Endothelial cell (in vitro differentiated cells): ENCODE measurements around the gene CDYL. TPM values are rescaled to one million over a fixed set of nuclear protein-coding genes. Genes with fewer than 3 reads are reported as not detected.

ENCODE experiments used
- DNase-seq: peaks from one replicate; pipeline ENCODE4 v3.0.0; 2021; ENCODE audit warnings: low spot score
- H3K27ac Mint-ChIP-seq: one replicate; pipeline ENCODE4 v1.8.0; 2021; ENCODE audit warnings: mixed read lengths, inconsistent platforms; ENCODE audit not compliant: unreplicated experiment
- H3K27me3 Mint-ChIP-seq: one replicate; pipeline ENCODE4 v1.8.0; 2021; ENCODE audit warnings: mild to moderate bottlenecking, moderate library complexity, mixed read lengths, inconsistent platforms; ENCODE audit not compliant: unreplicated experiment
- H3K36me3 Mint-ChIP-seq: one replicate; pipeline ENCODE4 v1.8.0; 2021; ENCODE audit warnings: mild to moderate bottlenecking, low read depth, mixed read lengths, inconsistent platforms; ENCODE audit not compliant: unreplicated experiment
- H3K4me1 Mint-ChIP-seq: one replicate; pipeline ENCODE4 v1.8.0; 2021; ENCODE audit warnings: mild to moderate bottlenecking, mixed read lengths, inconsistent platforms; ENCODE audit not compliant: unreplicated experiment
- H3K4me3 Mint-ChIP-seq: one replicate; pipeline ENCODE4 v1.8.0; 2021; ENCODE audit warnings: mild to moderate bottlenecking, mixed read lengths, inconsistent platforms; ENCODE audit not compliant: unreplicated experiment
- H3K9me3 Mint-ChIP-seq: one replicate; pipeline ENCODE4 v1.8.0; 2021; ENCODE audit warnings: mixed read lengths, inconsistent platforms; ENCODE audit not compliant: unreplicated experiment
- CTCF ChIP-seq: fragments of 200-600 bp; sonication (generic); IDR thresholded peaks from one replicate; pipeline ENCODE4 v1.5.0; 2021; ENCODE audit warnings: antibody characterized with exemption; ENCODE audit not compliant: unreplicated experiment
- total RNA-seq: library from RNA; stranded (reverse); fragmentation: NEBNext Ultra II Directional; extraction: Animal tissue kit (Norgen Biotek cat#: 25700); gene quantifications from one replicate; pipeline ENCODE4 v1.2.1, GENCODE V29; 2021; ENCODE audit not compliant: unreplicated experiment

Gene CDYL
- total RNA-seq, 1 donor from 2014 or later, result 66.7 TPM

GRCh38 chr6:4903751-4904370 is 127.7 kb downstream of the CDYL start:
- TF ChIP-seq CTCF, result no peak
- Mint-ChIP-seq H3K4me3 (no peak overlapping the region), H3K4me1 (peaks cover 19% of the 10 kb centered on the region), H3K36me3 (peaks cover 19% of the 10 kb centered on the region), H3K27me3 (peaks cover 2% of the 10 kb centered on the region), H3K27ac (no peak overlapping the region), H3K9me3 (no peaks in the 10 kb centered on the region)
- DNase-seq, result no peak

- DNase-seq, result no peak
- Mint-ChIP-seq H3K27ac (no peak overlapping the region), H3K36me3 (peaks cover 16% of the 10 kb centered on the region), H3K4me1 (peaks cover 24% of the 10 kb centered on the region), H3K9me3 (no peaks in the 10 kb centered on the region), H3K4me3 (no peak overlapping the region), H3K27me3 (peaks cover 4% of the 10 kb centered on the region)
- no peak for TF ChIP-seq CTCF
Measured at GRCh38 chr6:4904461-4905025, 128.3 kb downstream of the CDYL start.

- Mint-ChIP-seq H3K27ac (no peak overlapping the region), H3K9me3 (no peaks in the 10 kb centered on the region), H3K36me3 (peaks cover 13% of the 10 kb centered on the region), H3K4me1 (peaks cover 26% of the 10 kb centered on the region), H3K4me3 (no peak overlapping the region), H3K27me3 (peaks cover 4% of the 10 kb centered on the region)
- no peak for TF ChIP-seq CTCF
- DNase-seq, result no peak
Measured at GRCh38 chr6:4905826-4906225, 129.6 kb downstream of the CDYL start.

GRCh38 chr6:4906293-4907276 is 130.4 kb downstream of the CDYL start:
- no peak for DNase-seq
- Mint-ChIP-seq H3K4me3 (no peak overlapping the region), H3K27me3 (peaks cover 4% of the 10 kb centered on the region), H3K9me3 (no peaks in the 10 kb centered on the region), H3K36me3 (peaks cover 13% of the 10 kb centered on the region), H3K4me1 (peaks cover 22% of the 10 kb centered on the region), H3K27ac (no peak overlapping the region)
- no peak for TF ChIP-seq CTCF
